ENCODE results near the gene ADAMTSL1.
A peak's percentile ranks its signal among the peaks of the same experiment; 100 is the strongest.

Gene ADAMTSL1

GRCh38 chr9:18730241-18730640 lies 256.3 kb downstream of the ADAMTSL1 start:
- no peak for DNase-seq (ENCODE audit: low spot score)

GRCh38 chr9:18739127-18739526 lies 265.2 kb downstream of the ADAMTSL1 start:
- no peak for DNase-seq (ENCODE audit: low spot score)

GRCh38 chr9:18739641-18740318 lies 265.8 kb downstream of the ADAMTSL1 start:
- no peak for DNase-seq (ENCODE audit: low spot score)

- no peak for DNase-seq (ENCODE audit: low spot score)
Observed at GRCh38 chr9:18741359-18741758, 267.4 kb downstream of the ADAMTSL1 start.

GRCh38 chr9:18741945-18742344 lies 268.0 kb downstream of the ADAMTSL1 start:
- DNase-seq (ENCODE audit: low spot score), result no peak

GRCh38 chr9:18743421-18743820 lies 269.5 kb downstream of the ADAMTSL1 start:
- DNase-seq (ENCODE audit: low spot score), result no peak

GRCh38 chr9:18743971-18744370 lies 270.0 kb downstream of the ADAMTSL1 start:
- DNase-seq (ENCODE audit: low spot score), result no peak

GRCh38 chr9:18745710-18746109 lies 271.8 kb downstream of the ADAMTSL1 start:
- DNase-seq (ENCODE audit: low spot score), result no peak

- DNase-seq (ENCODE audit: low spot score), result peak; percentile 25
Observed at GRCh38 chr9:18746631-18747030, 272.7 kb downstream of the ADAMTSL1 start.

GRCh38 chr9:18747595-18747994 lies 273.6 kb downstream of the ADAMTSL1 start:
- no peak for DNase-seq (ENCODE audit: low spot score)

- no peak for DNase-seq (ENCODE audit: low spot score)
Observed at GRCh38 chr9:18748251-18748701, 274.3 kb downstream of the ADAMTSL1 start.

GRCh38 chr9:18749711-18750110 lies 275.8 kb downstream of the ADAMTSL1 start:
- no peak for DNase-seq (ENCODE audit: low spot score)

GRCh38 chr9:18753904-18754303 lies 280.0 kb downstream of the ADAMTSL1 start:
- DNase-seq (ENCODE audit: low spot score), result no peak

- DNase-seq (ENCODE audit: low spot score), result no peak
Observed at GRCh38 chr9:18754537-18754936, 280.6 kb downstream of the ADAMTSL1 start.

- DNase-seq (ENCODE audit: low spot score), result no peak
Observed at GRCh38 chr9:18755263-18755662, 281.3 kb downstream of the ADAMTSL1 start.

- DNase-seq (ENCODE audit: low spot score), result no peak
Observed at GRCh38 chr9:18756712-18757125, 282.8 kb downstream of the ADAMTSL1 start.

- no peak for DNase-seq (ENCODE audit: low spot score)
Observed at GRCh38 chr9:18759827-18760226, 285.9 kb downstream of the ADAMTSL1 start.

- DNase-seq (ENCODE audit: low spot score), result no peak
Observed at GRCh38 chr9:18761742-18762300, 287.9 kb downstream of the ADAMTSL1 start.

GRCh38 chr9:18766989-18767550 lies 293.1 kb downstream of the ADAMTSL1 start:
- DNase-seq (ENCODE audit: low spot score), result no peak

GRCh38 chr9:18768951-18769622 lies 295.1 kb downstream of the ADAMTSL1 start:
- no peak for DNase-seq (ENCODE audit: low spot score)

GRCh38 chr9:18770131-18770908 lies 296.4 kb downstream of the ADAMTSL1 start:
- DNase-seq (ENCODE audit: low spot score), result no peak

GRCh38 chr9:18771011-18771410 lies 297.1 kb downstream of the ADAMTSL1 start:
- no peak for DNase-seq (ENCODE audit: low spot score)
